DND-41 (cell line): ENCODE measurements around the gene NAA60.

Experiments
- ATAC-seq: fragments of 200-7000 bp; cut with Tn5 transposase; 3 replicates; pipeline ENCODE4 v1.9.1; 2021; ENCODE audit warnings: low read depth; ENCODE audit not compliant: insufficient read depth
- DNase-seq: peaks from one replicate; pipeline ENCODE4 v3.0.0-alpha.2; 2020
- H2AFZ ChIP-seq: 2 replicates; pipeline ENCODE4 v1.6.0; 2012; ENCODE audit warnings: low read depth, low read length
- H3K27ac ChIP-seq: 2 replicates; pipeline ENCODE4 v1.5.1; 2012; ENCODE audit warnings: low read length, inconsistent platforms
- H3K27me3 ChIP-seq: fragments of 200-600 bp; sonication (generic); 2 replicates; pipeline ENCODE4 v1.6.0; 2012; ENCODE audit warnings: low read length, mild to moderate bottlenecking, inconsistent platforms; ENCODE audit not compliant: insufficient read depth, poor library complexity
- H3K36me3 ChIP-seq: 2 replicates; pipeline ENCODE4 v1.5.1; 2012; ENCODE audit warnings: low read length, inconsistent platforms; ENCODE audit not compliant: insufficient read depth
- H3K4me1 ChIP-seq: 2 replicates; pipeline ENCODE4 v1.5.1; 2012; ENCODE audit warnings: mild to moderate bottlenecking, low read length; ENCODE audit not compliant: insufficient read depth
- H3K4me2 ChIP-seq: 2 replicates; pipeline ENCODE4 v1.6.0; 2012; ENCODE audit warnings: mild to moderate bottlenecking, moderate library complexity, low read length, inconsistent platforms; ENCODE audit not compliant: insufficient read depth
- H3K4me3 ChIP-seq, 2 experiments: fragments of 200-600 bp in 1 of 2; shearing (Covaris generic) in 1 of 2; 2 replicates each; pipeline ENCODE4 v1.5.1; 2012 to 2016; ENCODE audit warnings: inconsistent platforms in 2 of 2, low read length in 2 of 2, mild to moderate bottlenecking in 2 of 2, low read depth in 1 of 2, moderate library complexity in 1 of 2
- H3K79me2 ChIP-seq: 2 replicates; pipeline ENCODE4 v1.6.0; 2012; ENCODE audit warnings: low read length, inconsistent platforms; ENCODE audit not compliant: insufficient read depth
- H3K9ac ChIP-seq: 2 replicates; pipeline ENCODE4 v1.6.0; 2012; ENCODE audit warnings: low read depth, mild to moderate bottlenecking, inconsistent platforms, low read length, moderate library complexity
- H3K9me3 ChIP-seq: 2 replicates; pipeline ENCODE4 v1.5.1; 2012; ENCODE audit warnings: low read length, moderate library complexity, mild to moderate bottlenecking, inconsistent platforms; ENCODE audit not compliant: insufficient read depth, severe bottlenecking
- H4K20me1 ChIP-seq: 2 replicates; pipeline ENCODE4 v1.6.0; 2012; ENCODE audit warnings: low read length; ENCODE audit not compliant: insufficient read depth
- EZH2 ChIP-seq: IDR thresholded peaks from 3 replicates; pipeline ENCODE4 v1.6.1; 2012; ENCODE audit warnings: borderline replicate concordance, low read depth, mild to moderate bottlenecking, moderate library complexity, low read length, inconsistent platforms; ENCODE audit not compliant: severe bottlenecking
- TF ChIP-seq, protein P1 (sequence below): IDR thresholded peaks from 2 replicates; pipeline ENCODE4 v1.5.1; 2012; ENCODE audit warnings: borderline replicate concordance, low read length, moderate library complexity, mild to moderate bottlenecking; ENCODE audit not compliant: poor library complexity, severe bottlenecking; ENCODE audit errors: extremely low read depth

NAA60 gene

DNA sequence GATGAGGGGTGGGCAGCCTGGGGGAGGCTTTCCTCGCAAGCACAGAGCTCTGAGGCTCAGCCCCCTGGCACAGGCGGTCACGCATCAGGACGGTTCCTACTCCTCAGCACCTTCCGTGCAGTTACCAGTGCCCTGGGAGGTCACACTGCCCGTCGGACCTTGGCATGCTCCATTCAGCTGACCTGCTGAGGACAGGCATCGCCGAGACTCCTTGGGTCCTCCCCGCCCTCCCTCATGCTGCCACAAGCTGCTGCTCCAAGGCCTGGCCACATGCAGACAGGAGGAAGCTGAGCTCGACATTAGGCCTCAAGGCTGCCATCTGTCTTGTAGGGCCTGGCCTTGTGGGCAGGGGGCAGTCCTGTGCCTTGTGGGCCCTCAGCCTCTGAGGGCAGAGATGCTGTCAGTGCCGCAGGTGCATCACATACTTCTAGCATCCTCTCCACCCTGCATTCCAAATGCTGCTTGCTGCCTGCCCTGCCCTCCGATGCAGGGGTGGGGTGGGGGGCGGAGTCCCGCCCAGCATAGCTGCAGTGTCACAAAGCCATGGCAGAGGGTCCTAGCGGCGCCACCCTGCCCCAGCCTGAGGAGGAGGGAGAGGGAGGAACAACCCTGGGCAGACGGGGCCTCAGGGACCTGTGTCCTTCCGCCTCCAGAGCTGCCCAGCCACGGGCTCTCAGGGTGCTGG lies 42.5 kb downstream of the NAA60 start:
- no peak overlapping the region for H3K4me3 ChIP-seq
- no peaks in the 10 kb centered on the region for H3K27me3 ChIP-seq
- no peaks in the 10 kb centered on the region for H3K4me1 ChIP-seq
- H3K4me2 ChIP-seq: no peak overlapping the region
- H3K79me2 ChIP-seq: peaks cover 9% of the 10 kb centered on the region; the same call in 1 of the 2 replicates
- H3K27ac ChIP-seq: no peak overlapping the region
- DNase-seq (no peak), ATAC-seq (peak; percentile 15; the same call in 1 of the 3 replicates)
- peaks cover 70% of the 10 kb centered on the region for H3K36me3 ChIP-seq
- no peak overlapping the region for H2AFZ ChIP-seq
- H3K9me3 ChIP-seq: no peaks in the 10 kb centered on the region
- peaks cover 44% of the 10 kb centered on the region; the same call in 1 of the 2 replicates for H4K20me1 ChIP-seq
- no peak overlapping the region for H3K9ac ChIP-seq
- no peak for TF ChIP-seq EZH2
- TF ChIP-seq, protein P1, sequence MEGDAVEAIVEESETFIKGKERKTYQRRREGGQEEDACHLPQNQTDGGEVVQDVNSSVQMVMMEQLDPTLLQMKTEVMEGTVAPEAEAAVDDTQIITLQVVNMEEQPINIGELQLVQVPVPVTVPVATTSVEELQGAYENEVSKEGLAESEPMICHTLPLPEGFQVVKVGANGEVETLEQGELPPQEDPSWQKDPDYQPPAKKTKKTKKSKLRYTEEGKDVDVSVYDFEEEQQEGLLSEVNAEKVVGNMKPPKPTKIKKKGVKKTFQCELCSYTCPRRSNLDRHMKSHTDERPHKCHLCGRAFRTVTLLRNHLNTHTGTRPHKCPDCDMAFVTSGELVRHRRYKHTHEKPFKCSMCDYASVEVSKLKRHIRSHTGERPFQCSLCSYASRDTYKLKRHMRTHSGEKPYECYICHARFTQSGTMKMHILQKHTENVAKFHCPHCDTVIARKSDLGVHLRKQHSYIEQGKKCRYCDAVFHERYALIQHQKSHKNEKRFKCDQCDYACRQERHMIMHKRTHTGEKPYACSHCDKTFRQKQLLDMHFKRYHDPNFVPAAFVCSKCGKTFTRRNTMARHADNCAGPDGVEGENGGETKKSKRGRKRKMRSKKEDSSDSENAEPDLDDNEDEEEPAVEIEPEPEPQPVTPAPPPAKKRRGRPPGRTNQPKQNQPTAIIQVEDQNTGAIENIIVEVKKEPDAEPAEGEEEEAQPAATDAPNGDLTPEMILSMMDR: peak; percentile 25

DNA sequence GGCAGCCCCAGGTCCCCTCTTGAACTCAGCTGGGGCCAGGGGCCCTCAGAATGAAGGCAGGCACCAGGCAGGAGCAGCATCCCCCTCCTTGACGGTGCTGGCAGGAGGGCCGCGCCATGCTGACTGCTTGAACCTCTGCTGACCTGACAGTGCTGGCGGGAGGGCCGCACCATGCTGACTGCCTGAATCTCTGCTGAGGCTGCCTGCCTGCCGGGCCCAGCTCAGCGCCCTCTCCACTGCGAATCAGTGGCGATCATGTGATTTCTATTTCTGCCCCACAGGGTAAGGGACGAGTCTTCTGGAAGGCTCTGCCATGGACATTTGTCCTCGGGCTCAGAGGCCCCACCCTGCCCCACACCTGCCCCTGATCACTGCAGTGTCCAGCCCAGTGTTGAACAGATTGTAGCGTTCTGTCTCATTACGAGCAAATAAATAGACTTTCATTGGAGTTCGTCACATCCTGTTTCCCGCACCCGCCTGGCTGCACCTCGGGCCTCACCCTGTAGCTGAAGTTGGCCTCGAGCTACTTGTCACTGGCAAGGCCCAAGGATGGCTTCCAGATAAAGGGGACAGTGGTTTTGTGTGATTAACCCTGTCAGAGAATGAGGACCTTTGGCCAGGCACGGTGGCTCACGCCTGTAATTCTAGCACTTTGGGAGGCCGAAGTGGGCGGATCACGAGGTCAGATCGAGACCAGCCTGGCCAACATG lies 43.2 kb downstream of the NAA60 start:
- peaks cover 43% of the 10 kb centered on the region; the same call in 1 of the 2 replicates for H4K20me1 ChIP-seq
- peaks cover 63% of the 10 kb centered on the region for H3K36me3 ChIP-seq
- no peak overlapping the region for H3K4me3 ChIP-seq
- no peaks in the 10 kb centered on the region for H3K27me3 ChIP-seq
- no peak overlapping the region for H3K4me2 ChIP-seq
- H2AFZ ChIP-seq: no peak overlapping the region
- no peak overlapping the region for H3K27ac ChIP-seq
- no peak for DNase-seq
- ATAC-seq: 0 out of 3 replicates have a peak, but pooled peaks have one; percentile 3
- no peak for TF ChIP-seq EZH2
- TF ChIP-seq, protein P1: no peak
- peaks cover 3% of the 10 kb centered on the region; the same call in 1 of the 2 replicates for H3K79me2 ChIP-seq
- no peaks in the 10 kb centered on the region for H3K4me1 ChIP-seq
- no peak overlapping the region for H3K9ac ChIP-seq
- no peaks in the 10 kb centered on the region for H3K9me3 ChIP-seq

DNA sequence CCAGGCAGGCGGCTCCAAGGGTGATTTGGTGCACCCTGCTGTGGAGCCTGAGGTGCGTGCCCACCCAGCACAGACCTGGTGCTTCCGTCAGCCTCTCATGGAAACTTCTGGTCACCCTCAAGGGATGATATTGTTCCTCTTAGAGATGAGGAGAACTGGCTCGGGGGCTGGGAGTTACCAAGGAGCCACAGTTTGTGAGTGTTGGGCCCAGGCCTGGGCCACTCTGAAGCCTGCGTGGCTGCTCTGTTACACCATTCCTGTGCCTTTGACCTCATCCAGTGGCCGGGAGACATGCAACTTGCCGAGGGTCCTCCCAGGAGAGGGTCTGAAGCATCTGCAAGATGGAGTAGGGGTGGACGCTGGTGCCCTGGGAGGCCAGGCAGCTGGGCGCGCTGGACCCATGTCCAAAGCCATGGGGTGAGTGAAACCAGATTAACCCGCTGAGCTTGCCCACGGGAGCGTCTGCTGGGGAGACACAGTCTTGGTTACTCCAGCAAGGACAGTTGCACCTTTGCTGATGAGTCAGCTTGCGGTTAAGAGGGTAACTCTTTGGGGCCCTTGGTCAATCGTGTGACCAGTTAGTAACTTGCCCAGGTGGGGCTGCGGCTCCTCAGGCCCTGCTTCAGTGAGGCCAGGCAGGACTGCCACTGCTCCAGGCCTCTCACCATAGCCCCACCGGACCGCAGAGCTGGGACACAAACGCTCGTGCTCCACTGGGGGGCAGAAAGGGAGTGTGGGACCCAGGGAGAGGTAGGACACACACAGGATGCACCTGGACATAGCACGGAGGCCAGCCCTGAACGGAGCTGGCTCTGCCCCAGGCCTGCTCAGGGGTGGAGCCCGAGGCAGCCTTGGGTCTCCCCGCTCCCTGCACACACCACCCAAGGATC lies 44.3 kb downstream of the NAA60 start:
- no peak for DNase-seq
- Histone ChIP-seq H3K36me3 (peaks cover 52% of the 10 kb centered on the region), H3K9me3 (no peaks in the 10 kb centered on the region), H3K27ac (no peak overlapping the region), H3K4me2 (no peak overlapping the region), H4K20me1 (peaks cover 34% of the 10 kb centered on the region; the same call in 1 of the 2 replicates), H3K79me2 (no peaks in the 10 kb centered on the region), H3K4me1 (no peaks in the 10 kb centered on the region), H3K27me3 (no peaks in the 10 kb centered on the region), H3K9ac (no peak overlapping the region), H2AFZ (no peak overlapping the region), H3K4me3 (no peak overlapping the region)
- TF ChIP-seq, protein P1: peak; percentile 8
- no peak for TF ChIP-seq EZH2
- ATAC-seq: 0 out of 3 replicates have a peak, but pooled peaks have one; percentile 37
